Measurements from ENCODE around the gene H2BW1. TPM values are rescaled to one million over a fixed set of nuclear protein-coding genes. Genes with fewer than 3 reads are reported as not detected.
"Not testable (repeated sequence)": the region's sequence is repeated elsewhere in the genome, so short reads cannot be mapped to it uniquely, and the experiment has no call there.

The H2BW1 gene
- not detected for total RNA-seq

- no peaks in the 10 kb centered on the region for H3K9me3 Mint-ChIP-seq
- no peaks in the 10 kb centered on the region for H3K4me1 Mint-ChIP-seq (ENCODE audit: low read depth)
- H3K27ac Mint-ChIP-seq: no peak within 1 kb of the TSS
- CTCF ChIA-PET: no interaction called here
- H3K27me3 Mint-ChIP-seq (ENCODE audit: low read depth): peaks cover 2% of the 10 kb centered on the region
- no peak within 1 kb of the TSS for H3K4me3 Mint-ChIP-seq
- DNase-seq: no peak
- intact Hi-C loops (cut with micrococcal nuclease): no loop called here
- no peaks in the 10 kb centered on the region for H3K36me3 Mint-ChIP-seq (ENCODE audit: low read depth)
These were observed at the start of gene H2BW1 for GRCh38 chrX:104013606-104014005. H2BW1 (minus strand) TSS chrX:104013708; CDS start chrX:104013576, 132 bp downstream.

GRCh38 chrX:104062636-104063035 lies 49.1 kb upstream of the H2BW1 start:
- H3K27ac Mint-ChIP-seq; H3K9me3 Mint-ChIP-seq; H3K36me3 Mint-ChIP-seq (ENCODE audit: low read depth); intact Hi-C loops (cut with micrococcal nuclease); CTCF ChIA-PET; H3K4me1 Mint-ChIP-seq (ENCODE audit: low read depth); H3K4me3 Mint-ChIP-seq; DNase-seq; H3K27me3 Mint-ChIP-seq (ENCODE audit: low read depth): not testable (repeated sequence)

GRCh38 chrX:104054956-104055355 lies 41.4 kb upstream of the H2BW1 start:
- H3K4me3 Mint-ChIP-seq; H3K27me3 Mint-ChIP-seq (ENCODE audit: low read depth); H3K4me1 Mint-ChIP-seq (ENCODE audit: low read depth); H3K9me3 Mint-ChIP-seq; H3K27ac Mint-ChIP-seq; DNase-seq; H3K36me3 Mint-ChIP-seq (ENCODE audit: low read depth); intact Hi-C loops (cut with micrococcal nuclease); CTCF ChIA-PET: not testable (repeated sequence)

GRCh38 chrX:104047171-104047570 lies 33.7 kb upstream of the H2BW1 start:
- CTCF ChIA-PET: no interaction called here
- Mint-ChIP-seq H3K9me3 (no peaks in the 10 kb centered on the region), H3K4me1 (ENCODE audit: low read depth) (no peaks in the 10 kb centered on the region), H3K27me3 (ENCODE audit: low read depth) (peaks cover 5% of the 10 kb centered on the region), H3K36me3 (ENCODE audit: low read depth) (no peaks in the 10 kb centered on the region), H3K4me3 (no peak overlapping the region), H3K27ac (no peak overlapping the region)
- intact Hi-C loops (cut with micrococcal nuclease): no loop called here
- DNase-seq: no peak

GRCh38 chrX:104045642-104046041 lies 32.1 kb upstream of the H2BW1 start:
- CTCF ChIA-PET: no interaction called here
- intact Hi-C loops (cut with micrococcal nuclease): no loop called here
- no peak for DNase-seq
- Mint-ChIP-seq H3K9me3 (no peaks in the 10 kb centered on the region), H3K4me1 (ENCODE audit: low read depth) (no peaks in the 10 kb centered on the region), H3K36me3 (ENCODE audit: low read depth) (no peaks in the 10 kb centered on the region), H3K27ac (no peak overlapping the region), H3K27me3 (ENCODE audit: low read depth) (peaks cover 5% of the 10 kb centered on the region), H3K4me3 (no peak overlapping the region)

GRCh38 chrX:104041003-104041402 lies 27.5 kb upstream of the H2BW1 start:
- Mint-ChIP-seq H3K27me3 (ENCODE audit: low read depth) (peaks cover 15% of the 10 kb centered on the region), H3K36me3 (ENCODE audit: low read depth) (no peaks in the 10 kb centered on the region), H3K4me3 (no peak overlapping the region), H3K9me3 (no peaks in the 10 kb centered on the region), H3K27ac (no peak overlapping the region), H3K4me1 (ENCODE audit: low read depth) (no peaks in the 10 kb centered on the region)
- intact Hi-C loops (cut with micrococcal nuclease): no loop called here
- CTCF ChIA-PET: no interaction called here
- DNase-seq: no peak

- H3K4me3 Mint-ChIP-seq: no peak within 1 kb of the TSS
- intact Hi-C loops (cut with micrococcal nuclease): no loop called here
- peaks cover 21% of the 10 kb centered on the region for H3K27me3 Mint-ChIP-seq (ENCODE audit: low read depth)
- H3K9me3 Mint-ChIP-seq: no peaks in the 10 kb centered on the region
- H3K27ac Mint-ChIP-seq: no peak within 1 kb of the TSS
- CTCF ChIA-PET: no interaction called here
- no peaks in the 10 kb centered on the region for H3K4me1 Mint-ChIP-seq (ENCODE audit: low read depth)
- H3K36me3 Mint-ChIP-seq (ENCODE audit: low read depth): no peaks in the 10 kb centered on the region
- DNase-seq: no peak
These were observed 26.4 kb upstream of the H2BW1 start, which contains the start of gene H2BW2 for GRCh38 chrX:104039689-104040505. H2BW2 (plus strand) TSS chrX:104039956; CDS start chrX:104039995, 39 bp downstream.

GRCh38 chrX:104018126-104018525 lies 4.6 kb upstream of the H2BW1 start:
- peaks cover 7% of the 10 kb centered on the region for H3K27me3 Mint-ChIP-seq (ENCODE audit: low read depth)
- CTCF ChIA-PET: no interaction called here
- intact Hi-C loops (cut with micrococcal nuclease): no loop called here
- no peaks in the 10 kb centered on the region for H3K4me1 Mint-ChIP-seq (ENCODE audit: low read depth)
- H3K9me3 Mint-ChIP-seq: no peaks in the 10 kb centered on the region
- H3K36me3 Mint-ChIP-seq (ENCODE audit: low read depth): no peaks in the 10 kb centered on the region
- no peak for DNase-seq
- no peak overlapping the region for H3K27ac Mint-ChIP-seq
- no peak overlapping the region for H3K4me3 Mint-ChIP-seq

- H3K9me3 Mint-ChIP-seq; intact Hi-C loops (cut with micrococcal nuclease); CTCF ChIA-PET; H3K4me1 Mint-ChIP-seq (ENCODE audit: low read depth); H3K27me3 Mint-ChIP-seq (ENCODE audit: low read depth); H3K36me3 Mint-ChIP-seq (ENCODE audit: low read depth); H3K27ac Mint-ChIP-seq; H3K4me3 Mint-ChIP-seq; DNase-seq: not testable (repeated sequence)
These were observed 2.1 kb upstream of the H2BW1 start for GRCh38 chrX:104015576-104015975.

- no peaks in the 10 kb centered on the region for H3K9me3 Mint-ChIP-seq
- CTCF ChIA-PET: no interaction called here
- H3K4me1 Mint-ChIP-seq (ENCODE audit: low read depth): no peaks in the 10 kb centered on the region
- no peak overlapping the region for H3K4me3 Mint-ChIP-seq
- no peak for DNase-seq
- intact Hi-C loops (cut with micrococcal nuclease): no loop called here
- peaks cover 2% of the 10 kb centered on the region for H3K27me3 Mint-ChIP-seq (ENCODE audit: low read depth)
- H3K36me3 Mint-ChIP-seq (ENCODE audit: low read depth): no peaks in the 10 kb centered on the region
- H3K27ac Mint-ChIP-seq: no peak overlapping the region
These were observed 350 bp downstream of the H2BW1 start for GRCh38 chrX:104013158-104013557.

GRCh38 chrX:104008831-104009230 lies 4.7 kb downstream of the H2BW1 start:
- H3K27me3 Mint-ChIP-seq (ENCODE audit: low read depth): no peaks in the 10 kb centered on the region
- CTCF ChIA-PET: no interaction called here

GRCh38 chrX:103999234-103999633 lies 14.3 kb downstream of the H2BW1 start:
- H3K36me3 Mint-ChIP-seq (ENCODE audit: low read depth): no peaks in the 10 kb centered on the region
- no peak overlapping the region for H3K4me3 Mint-ChIP-seq
- CTCF ChIA-PET: interaction anchor here (1.1 kb wide), 1 partner anchor 197 kb away, joined by 3 read pairs; no protein-coding TSS in a partner anchor
- no peaks in the 10 kb centered on the region for H3K9me3 Mint-ChIP-seq
- no peak overlapping the region for H3K27ac Mint-ChIP-seq
- H3K4me1 Mint-ChIP-seq (ENCODE audit: low read depth): no peaks in the 10 kb centered on the region
- no peak for DNase-seq
- intact Hi-C loops (cut with micrococcal nuclease): no loop called here
- H3K27me3 Mint-ChIP-seq (ENCODE audit: low read depth): no peaks in the 10 kb centered on the region

More at GRCh38 chrX:104008831-104009230, 4.7 kb downstream of the H2BW1 start:
- no peaks in the 10 kb centered on the region for H3K9me3 Mint-ChIP-seq
- no peaks in the 10 kb centered on the region for H3K36me3 Mint-ChIP-seq (ENCODE audit: low read depth)
- no peak overlapping the region for H3K4me3 Mint-ChIP-seq
- intact Hi-C loops (cut with micrococcal nuclease): no loop called here
- H3K4me1 Mint-ChIP-seq (ENCODE audit: low read depth): no peaks in the 10 kb centered on the region
- no peak for DNase-seq
- H3K27ac Mint-ChIP-seq: no peak overlapping the region

- H3K4me1 Mint-ChIP-seq (ENCODE audit: low read depth); H3K4me3 Mint-ChIP-seq; H3K9me3 Mint-ChIP-seq; CTCF ChIA-PET; intact Hi-C loops (cut with micrococcal nuclease); H3K27me3 Mint-ChIP-seq (ENCODE audit: low read depth); H3K27ac Mint-ChIP-seq; H3K36me3 Mint-ChIP-seq (ENCODE audit: low read depth); DNase-seq: not testable (repeated sequence)
These were observed 30.0 kb downstream of the H2BW1 start for GRCh38 chrX:103983508-103983907.

Measured in activated naive CD4-positive, alpha-beta T cell treated with anti-CD3 and anti-CD28 coated beads for 36 hours (primary cell).